Fibroblast of lung (primary cell): ENCODE data around the gene SP140.

Experiments
- EZH2 ChIP-seq: IDR thresholded peaks from 2 replicates; pipeline ENCODE4 v1.5.1; 2012; ENCODE audit warnings: low read length, control low read depth, mild to moderate bottlenecking; ENCODE audit errors: missing control alignments
- TF ChIP-seq, protein P1 (sequence below), 2 donors: IDR thresholded peaks in 1 of 2; conservative IDR thresholded peaks in 1 of 2; 1 replicate in 1 of 2; 2 replicates in 1 of 2; pipeline ENCODE4 v1.5.1; 2011 to 2012; ENCODE audit warnings: low read length in 2 of 2, control low read depth in 1 of 2, inconsistent platforms in 1 of 2, low read depth in 1 of 2, mild to moderate bottlenecking in 1 of 2

DNA sequence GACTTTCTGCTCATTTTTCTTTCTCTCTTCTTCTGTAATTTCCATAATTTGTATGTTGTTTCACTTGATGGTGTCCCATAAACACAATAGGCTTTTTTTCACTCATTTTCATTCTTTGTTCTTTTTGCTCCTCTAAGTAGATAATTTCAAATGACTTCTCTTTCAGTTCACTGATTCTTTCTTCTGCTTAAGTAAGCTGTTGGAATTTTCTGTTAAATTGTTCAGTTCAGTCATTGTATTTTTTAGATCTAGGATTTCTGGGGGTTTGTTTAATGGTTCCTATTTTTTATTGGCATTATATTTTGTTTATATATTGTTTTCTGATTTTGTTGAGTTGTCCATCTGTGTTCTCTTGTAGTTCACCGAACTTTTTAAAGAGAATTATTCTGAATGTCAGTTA, 120.9 kb downstream of the SP140 start:
- TF ChIP-seq EZH2, result no peak
- TF ChIP-seq, protein P1, sequence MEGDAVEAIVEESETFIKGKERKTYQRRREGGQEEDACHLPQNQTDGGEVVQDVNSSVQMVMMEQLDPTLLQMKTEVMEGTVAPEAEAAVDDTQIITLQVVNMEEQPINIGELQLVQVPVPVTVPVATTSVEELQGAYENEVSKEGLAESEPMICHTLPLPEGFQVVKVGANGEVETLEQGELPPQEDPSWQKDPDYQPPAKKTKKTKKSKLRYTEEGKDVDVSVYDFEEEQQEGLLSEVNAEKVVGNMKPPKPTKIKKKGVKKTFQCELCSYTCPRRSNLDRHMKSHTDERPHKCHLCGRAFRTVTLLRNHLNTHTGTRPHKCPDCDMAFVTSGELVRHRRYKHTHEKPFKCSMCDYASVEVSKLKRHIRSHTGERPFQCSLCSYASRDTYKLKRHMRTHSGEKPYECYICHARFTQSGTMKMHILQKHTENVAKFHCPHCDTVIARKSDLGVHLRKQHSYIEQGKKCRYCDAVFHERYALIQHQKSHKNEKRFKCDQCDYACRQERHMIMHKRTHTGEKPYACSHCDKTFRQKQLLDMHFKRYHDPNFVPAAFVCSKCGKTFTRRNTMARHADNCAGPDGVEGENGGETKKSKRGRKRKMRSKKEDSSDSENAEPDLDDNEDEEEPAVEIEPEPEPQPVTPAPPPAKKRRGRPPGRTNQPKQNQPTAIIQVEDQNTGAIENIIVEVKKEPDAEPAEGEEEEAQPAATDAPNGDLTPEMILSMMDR (conservative IDR thresholded peaks at IDR 0.05 in 1 of 2, IDR thresholded peaks at IDR 0.05 in 1 of 2; ENCODE audit: low read depth in 1 of 2, low read length in 2 of 2), result no peak
